Kidney (tissue), 14 donors: ENCODE results near the gene GMDS. TPM values are rescaled to one million over a fixed set of nuclear protein-coding genes. Genes with fewer than 3 reads are reported as not detected.

ENCODE experiments used
- DNase-seq, 5 donors: peaks; one replicate each; pipeline ENCODE4 v3.0.0-alpha.2; 2013 to 2020
- FAIRE-seq: peaks from 2 replicates; lab custom pipeline; 2012; peaks lifted over from hg19 to GRCh38; lab: Jason Lieb, UNC
- H3K27ac ChIP-seq, 2 donors: one replicate each; pipeline ENCODE4 v1.7.0; 2013; ENCODE audit warnings: low read depth in 2 of 2, low read length in 2 of 2, inconsistent platforms in 1 of 2
- H3K27me3 ChIP-seq: one replicate; pipeline ENCODE4 v1.7.1; 2013; ENCODE audit warnings: low read length, inconsistent platforms; ENCODE audit not compliant: control insufficient read depth, insufficient read depth
- H3K36me3 ChIP-seq, 3 donors: one replicate each; pipeline versions ENCODE4 v1.7.0 to v1.7.1; 2013; ENCODE audit warnings: low read length in 3 of 3, control low read depth in 1 of 3, inconsistent platforms in 1 of 3; ENCODE audit not compliant: insufficient read depth in 3 of 3, control insufficient read depth in 2 of 3
- H3K4me1 ChIP-seq, 3 donors: one replicate each; pipeline versions ENCODE4 v1.7.0 to v1.7.1; 2013; ENCODE audit warnings: low read length in 3 of 3, inconsistent platforms in 1 of 3, low read depth in 1 of 3; ENCODE audit not compliant: control insufficient read depth in 2 of 3, insufficient read depth in 2 of 3
- H3K4me3 ChIP-seq, 3 donors: one replicate each; pipeline versions ENCODE4 v1.7.0 to v1.8.1; 2013; ENCODE audit warnings: low read length in 3 of 3, control low read depth in 1 of 3, inconsistent platforms in 1 of 3
- H3K9ac ChIP-seq, 3 donors: one replicate each; pipeline versions ENCODE4 v1.7.0 to v1.7.1; 2013; ENCODE audit warnings: low read length in 3 of 3, control low read depth in 1 of 3, inconsistent platforms in 1 of 3
- H3K9me3 ChIP-seq, 3 donors: one replicate each; pipeline versions ENCODE4 v1.7.0 to v1.7.1; 2013; ENCODE audit warnings: low read length in 3 of 3, control low read depth in 1 of 3, inconsistent platforms in 1 of 3; ENCODE audit not compliant: control insufficient read depth in 2 of 3, insufficient read depth in 1 of 3
- CTCF ChIP-seq: IDR thresholded peaks from 3 replicates; pipeline ENCODE4 v1.5.1; 2012; ENCODE audit warnings: mild to moderate bottlenecking, moderate library complexity, borderline replicate concordance; ENCODE audit not compliant: insufficient read depth; ENCODE audit errors: extremely low read depth
- intact Hi-C: fragments of 100-400 bp; cut with DNase I; formaldehyde crosslinking; loops from one replicate; pipeline ENCODE4 v1.11.1; 2022
- polyA plus RNA-seq: library from polyadenylated mRNA; stranded (reverse); fragments of 350-450 nt; fragmentation: Illumina TruSeq; extraction: RNeasy Lipid Tissue Mini Kit (QIAGEN cat#74804); gene quantifications from one replicate; pipeline ENCODE4 v1.2.3, GENCODE V29; 2014; ENCODE audit warnings: low read depth, low replicate concordance; ENCODE audit not compliant: insufficient read depth
- total RNA-seq: library from RNA; stranded (reverse); fragmentation: NEBNext Ultra II Directional; extraction: Animal tissue kit (Norgen Biotek cat#: 25700); gene quantifications from one replicate; pipeline ENCODE4 v1.2.1, GENCODE V29; 2021
- donor health status: control.
- donor health status: control.
- donor health status: control.
- donor health status: control.
- donor health status: control.
- donor health status: DM: yes; HTN: yes; CAD: no.
- donor health status: Normal renal cell carcinoma (clear cell type).

GMDS gene
- total and polyA plus RNA-seq, 2 donors from 2014 or later, result 49.6 to 63.7 TPM

GRCh38 chr6:1624058-1624850 is 621.2 kb downstream of the GMDS start:
- Histone ChIP-seq H3K9me3 (no peaks in the 10 kb centered on the region), H3K27me3 (peaks cover 27% of the 10 kb centered on the region), H3K36me3 (no peaks in the 10 kb centered on the region), H3K9ac (peak overlapping the region in 2 of 3 donors; percentile 13 to 39), H3K27ac (peak overlapping the region in 1 of 2 donors; percentile 81), H3K4me1 (peaks cover 0 to 3% (median 0%) of the 10 kb centered on the region in 3 donors), H3K4me3 (peak overlapping the region; percentile 59 to 74 (median 73))
- no peak for TF ChIP-seq CTCF
- FAIRE-seq (no peak), DNase-seq (peak; percentile 71 to 88 (median 77))
- intact Hi-C loops, result no loop called here

- H3K27ac ChIP-seq, result peak overlapping the region in 1 of 2 donors; percentile 26
- no peaks in the 10 kb centered on the region for H3K9me3 ChIP-seq
- no peak for TF ChIP-seq CTCF
- intact Hi-C loops, result no loop called here
- DNase-seq (no peak), FAIRE-seq (no peak)
- H3K4me3 ChIP-seq, result peak overlapping the region in 1 of 3 donors; percentile 73
- peak overlapping the region in 1 of 3 donors; percentile 13 for H3K9ac ChIP-seq
- no peaks in the 10 kb centered on the region for H3K36me3 ChIP-seq
- peaks cover 27% of the 10 kb centered on the region for H3K27me3 ChIP-seq
- H3K4me1 ChIP-seq, result peaks cover 0 to 3% (median 0%) of the 10 kb centered on the region in 3 donors
These were observed 621.7 kb downstream of the GMDS start for GRCh38 chr6:1623769-1624057.

GRCh38 chr6:1622851-1623768 is 622.3 kb downstream of the GMDS start:
- intact Hi-C loops, result no loop called here
- peak overlapping the region in 1 of 2 donors; percentile 33 for H3K27ac ChIP-seq
- no peaks in the 10 kb centered on the region for H3K36me3 ChIP-seq
- DNase-seq (peak in 4 of 5 donors; percentile 54 to 73 (median 62)), FAIRE-seq (no peak)
- peak overlapping the region in 1 of 3 donors; percentile 13 for H3K9ac ChIP-seq
- H3K4me1 ChIP-seq, result peaks cover 0 to 3% (median 0%) of the 10 kb centered on the region in 3 donors
- H3K9me3 ChIP-seq, result no peaks in the 10 kb centered on the region
- H3K4me3 ChIP-seq, result peak overlapping the region in 2 of 3 donors; percentile 21 to 73
- no peak for TF ChIP-seq CTCF
- peaks cover 27% of the 10 kb centered on the region for H3K27me3 ChIP-seq
